SK-N-SH (cell line): ENCODE data around the gene DCUN1D1. TPM values are rescaled to one million over a fixed set of nuclear protein-coding genes. Genes with fewer than 3 reads are reported as not detected.

ENCODE experiments used
- CTCF ChIA-PET: fragments of 300-600, 350-600 bp; formaldehyde crosslinking; extraction: SDS; loops from one replicate; lab custom pipeline; 2021; lab: Yijun Ruan, JAX
- POLR2A ChIA-PET: fragments of 350-600 bp; sonication (Branson Sonifier 250); formaldehyde crosslinking; extraction: SDS; loops from one replicate; lab custom pipeline; 2020; ENCODE audit warnings: antibody characterized with exemption, inconsistent platforms; lab: Yijun Ruan, JAX
- DNase-seq: peaks from one replicate; pipeline ENCODE4 v3.0.0; 2012
- H2AFZ ChIP-seq: fragments of 200-600 bp; sonication (generic); 2 replicates; pipeline ENCODE4 v1.8.1; 2016; ENCODE audit warnings: antibody characterized with exemption, mild to moderate bottlenecking, low read depth
- H3F3A ChIP-seq: fragments of 200-600 bp; sonication (generic); replicated peaks from 2 replicates; pipeline ENCODE3; 2016; ENCODE audit warnings: antibody characterized with exemption, mild to moderate bottlenecking; ENCODE audit not compliant: insufficient read depth
- H3K27ac ChIP-seq, 2 experiments: fragments of 200-500 bp in 1 of 2; fragments of 200-600 bp in 1 of 2; sonication (Bioruptor generic) in 1 of 2; sonication (generic), shearing (Covaris generic) in 1 of 2; 2 replicates each; pipeline versions ENCODE4 v1.5.1 to v1.6.1; 2014 to 2016; ENCODE audit warnings: low read depth in 2 of 2, inconsistent platforms in 1 of 2, low read length in 1 of 2, mild to moderate bottlenecking in 1 of 2, mixed read lengths in 1 of 2
- H3K27me3 ChIP-seq: fragments of 200-600 bp; sonication (generic), shearing (Covaris generic); 2 replicates; pipeline ENCODE4 v1.6.1; 2016; ENCODE audit warnings: mixed run types; ENCODE audit not compliant: insufficient read depth
- H3K36me3 ChIP-seq, 2 experiments: fragments of 200-500 bp in 1 of 2; fragments of 200-600 bp in 1 of 2; sonication (Bioruptor generic) in 1 of 2; sonication (generic) in 1 of 2; replicated peaks in 1 of 2; 2 replicates each; pipeline versions ENCODE3 to v1.5.1; 2014 to 2016; ENCODE audit warnings: low read length in 1 of 2, mild to moderate bottlenecking in 1 of 2; ENCODE audit not compliant: insufficient read depth in 2 of 2, control insufficient read depth in 1 of 2
- H3K4me1 ChIP-seq, 2 experiments: fragments of 200-500 bp in 1 of 2; fragments of 200-600 bp in 1 of 2; sonication (Bioruptor generic) in 1 of 2; sonication (generic), shearing (Covaris generic) in 1 of 2; 2 replicates each; pipeline versions ENCODE4 v1.5.1 to v1.6.1; 2014 to 2016; ENCODE audit warnings: low read depth in 1 of 2, low read length in 1 of 2, mixed run types in 1 of 2; ENCODE audit not compliant: insufficient read depth in 2 of 2, control insufficient read depth in 1 of 2
- H3K4me2 ChIP-seq: fragments of 200-600 bp; sonication (generic), shearing (Covaris generic); 2 replicates; pipeline ENCODE4 v1.6.1; 2017; ENCODE audit warnings: mixed run types
- H3K4me3 ChIP-seq, 2 experiments: fragments of 200-500 bp in 1 of 2; fragments of 200-600 bp in 1 of 2; sonication (Bioruptor generic) in 1 of 2; sonication (generic), shearing (Covaris generic) in 1 of 2; 2 replicates each; pipeline versions ENCODE4 v1.5.1 to v1.8.1; 2014 to 2016; ENCODE audit warnings: low read depth in 2 of 2, inconsistent platforms in 1 of 2, low read length in 1 of 2, mild to moderate bottlenecking in 1 of 2, mixed read lengths in 1 of 2, moderate library complexity in 1 of 2
- H3K79me2 ChIP-seq: fragments of 200-600 bp; sonication (generic); 2 replicates; pipeline ENCODE4 v1.8.1; 2017; ENCODE audit warnings: mild to moderate bottlenecking; ENCODE audit not compliant: insufficient read depth
- H3K9ac ChIP-seq: fragments of 200-600 bp; sonication (generic); 2 replicates; pipeline ENCODE4 v1.6.1; 2017; ENCODE audit warnings: mixed run types
- H3K9me2 ChIP-seq: fragments of 200-600 bp; sonication (generic); 2 replicates; pipeline ENCODE4 v1.6.1; 2017; ENCODE audit warnings: mixed run types
- H3K9me3 ChIP-seq: fragments of 200-600 bp; sonication (generic); 2 replicates; pipeline ENCODE4 v1.6.1; 2017; ENCODE audit warnings: mixed run types, mild to moderate bottlenecking, moderate library complexity
- H4K20me1 ChIP-seq: fragments of 200-600 bp; sonication (generic); 2 replicates; pipeline ENCODE4 v1.6.1; 2017; ENCODE audit warnings: mild to moderate bottlenecking, mixed run types; ENCODE audit not compliant: insufficient read depth
- ELF1 ChIP-seq: IDR thresholded peaks from 2 replicates; pipeline ENCODE4 v1.4.0; 2012
- EZH2phosphoT487 ChIP-seq: fragments of 200-600 bp; sonication (generic); IDR thresholded peaks from 2 replicates; pipeline ENCODE4 v1.6.1; 2017; ENCODE audit warnings: low read depth, mixed run types, mild to moderate bottlenecking, antibody characterized with exemption, moderate library complexity, borderline replicate concordance
- FOSL2 ChIP-seq: IDR thresholded peaks from 2 replicates; pipeline ENCODE4 v1.4.0; 2012; ENCODE audit warnings: low read depth, mild to moderate bottlenecking, moderate library complexity, borderline replicate concordance
- GABPA ChIP-seq: IDR thresholded peaks from 2 replicates; pipeline ENCODE4 v1.4.0; 2012; ENCODE audit warnings: low read depth, mild to moderate bottlenecking
- JUND ChIP-seq: IDR thresholded peaks from 2 replicates; pipeline ENCODE4 v1.4.0; 2012
- MAX ChIP-seq: IDR thresholded peaks from 2 replicates; pipeline ENCODE4 v1.4.0; 2012; ENCODE audit warnings: low read depth
- MEF2A ChIP-seq: IDR thresholded peaks from 2 replicates; pipeline ENCODE4 v1.4.0; 2012; ENCODE audit warnings: low read depth, borderline replicate concordance
- NFIC ChIP-seq: IDR thresholded peaks from 2 replicates; pipeline ENCODE4 v1.4.0; 2012; ENCODE audit warnings: borderline replicate concordance
- POLR2AphosphoS5 ChIP-seq: IDR thresholded peaks from 2 replicates; pipeline ENCODE4 v1.6.1; 2012; ENCODE audit warnings: low read depth, low read length
- RAD21 ChIP-seq: IDR thresholded peaks from 2 replicates; pipeline ENCODE4 v1.6.1; 2012; ENCODE audit warnings: mild to moderate bottlenecking, low read length
- RCOR1 ChIP-seq: fragments of 150-350 bp; IDR thresholded peaks from 2 replicates; pipeline ENCODE4 v1.6.1; 2017; ENCODE audit warnings: antibody characterized with exemption, low read length
- RXRA ChIP-seq: IDR thresholded peaks from 2 replicates; pipeline ENCODE4 v1.4.0; 2012; ENCODE audit warnings: low read depth, mild to moderate bottlenecking, borderline replicate concordance
- TAF1 ChIP-seq: IDR thresholded peaks from 2 replicates; pipeline ENCODE4 v1.6.1; 2012; ENCODE audit warnings: low read depth, mild to moderate bottlenecking, low read length, moderate library complexity, borderline replicate concordance
- TCF12 ChIP-seq: IDR thresholded peaks from 2 replicates; pipeline ENCODE4 v1.4.0; 2012
- USF1 ChIP-seq: IDR thresholded peaks from 2 replicates; pipeline ENCODE4 v1.4.0; 2012; ENCODE audit warnings: low read depth, borderline replicate concordance
- WGBS: methylation state at CpG from one replicate; pipeline ENCODE4 v1.1.6; 2017; ENCODE audit warnings: low lambda C conversion rate; 5-methylcytosine and 5-hydroxymethylcytosine counted together
- polyA plus RNA-seq, 3 experiments: library from polyadenylated mRNA; depleted of rRNA; stranded (reverse); fragments of >200 nt; gene quantifications; 2 replicates each; pipeline ENCODE4 v1.2.3, GENCODE V29; 2012

The DCUN1D1 gene
- polyA plus RNA-seq, 1 of the 3 experiments (the other 2 are of a cell fraction): 4.5 TPM

GRCh38 chr3:182908471-182908870, 71.9 kb downstream of the DCUN1D1 start:
- H3K27me3 ChIP-seq: no peaks in the 10 kb centered on the region
- WGBS: 93% methylated on average over 1 of the region's 1 CpG
- H3K4me1 ChIP-seq: no peaks in the 10 kb centered on the region; a peak in 1 of 4 replicates
- H4K20me1 ChIP-seq: no peaks in the 10 kb centered on the region
- H3K4me2 ChIP-seq: no peak overlapping the region
- no peak overlapping the region for H3K4me3 ChIP-seq
- TF ChIP-seq RXRA (no peak), GABPA (no peak), ELF1 (no peak), JUND (no peak)
- TF ChIP-seq, all 33 proteins: peak for 0
- H3K9me3 ChIP-seq: no peaks in the 10 kb centered on the region
- H3K9ac ChIP-seq: no peak overlapping the region
- H3K79me2 ChIP-seq: no peaks in the 10 kb centered on the region
- no peaks in the 10 kb centered on the region for H3F3A ChIP-seq
- ChIA-PET CTCF (interaction anchor here (1.0 to 3.1 kb wide), 4 partner anchors 9 to 27 kb away, joined by 3 to 24 read pairs (median 4); no protein-coding TSS in a partner anchor), POLR2A (no interaction called here)
- H2AFZ ChIP-seq: no peak overlapping the region
- no peak for DNase-seq
- H3K27ac ChIP-seq: no peak overlapping the region
- peaks cover 33 to 35% of the 10 kb centered on the region in 2 experiments for H3K36me3 ChIP-seq
- no peaks in the 10 kb centered on the region for H3K9me2 ChIP-seq

- WGBS: 100% methylated on average over 1 of the region's 1 CpG
- H3K9ac ChIP-seq: no peak overlapping the region
- CTCF ChIA-PET: interaction anchor here (1.6 kb wide), 1 partner anchor 479 kb away, joined by 3 read pairs; no protein-coding TSS in a partner anchor
- TF ChIP-seq TCF12 (no peak), RCOR1 (no peak), TAF1 (no peak), NFIC (no peak), MAX (no peak), USF1 (no peak), FOSL2 (no peak), POLR2AphosphoS5 (no peak), RAD21 (no peak), EZH2phosphoT487 (no peak), MEF2A (no peak), RXRA (no peak)
- no peaks in the 10 kb centered on the region for H3K79me2 ChIP-seq
- H3K27me3 ChIP-seq: no peaks in the 10 kb centered on the region
- no peak overlapping the region for H3K4me2 ChIP-seq
- peaks cover 3% of the 10 kb centered on the region for H3F3A ChIP-seq
- POLR2A ChIA-PET: no interaction called here
- no peaks in the 10 kb centered on the region for H3K4me1 ChIP-seq
- H4K20me1 ChIP-seq: no peaks in the 10 kb centered on the region
- no peaks in the 10 kb centered on the region for H3K9me3 ChIP-seq
- no peak overlapping the region for H3K27ac ChIP-seq
- peaks cover 35 to 55% of the 10 kb centered on the region in 2 experiments for H3K36me3 ChIP-seq
- H2AFZ ChIP-seq: no peak overlapping the region
- H3K9me2 ChIP-seq: no peaks in the 10 kb centered on the region
- DNase-seq: no peak
- H3K4me3 ChIP-seq: no peak overlapping the region
These were observed 74.3 kb downstream of the DCUN1D1 start for GRCh38 chr3:182906036-182906435.
